ENCODE measurements around the gene KLHL3. TPM values are rescaled to one million over a fixed set of nuclear protein-coding genes. Genes with fewer than 3 reads are reported as not detected.

The KLHL3 gene
- total RNA-seq, 4 donors from 2014 or later = 22.5 to 35.7 (median 27.5) TPM

GRCh38 chr5:137752905-137753690 lies 17.2 kb upstream of the KLHL3 start:
- H3K27me3 ChIP-seq = no peaks in the 10 kb centered on the region
- 1% methylated on average over 47 to 49 of the region's 63 CpGs for WGBS, 2 donors

GRCh38 chr5:137751869-137752491 lies 16.1 kb upstream of the KLHL3 start:
- H3K27me3 ChIP-seq = no peaks in the 10 kb centered on the region
- H3K36me3 ChIP-seq = peaks cover 0 to 3% (median 0%) of the 10 kb centered on the region in 3 donors
- peaks cover 0 to 49% (median 12%) of the 10 kb centered on the region in 4 donors for H3K4me1 ChIP-seq
- TF ChIP-seq CTCF (IDR thresholded peaks at IDR 0.05) (peak; percentile 56 to 74 (median 73)), POLR2A (IDR thresholded peaks at IDR 0.05) (no peak), EP300 (IDR thresholded peaks at IDR 0.05) (peak; percentile 37 to 49)
- WGBS, 2 donors = 4 to 5% methylated on average over 7 of the region's 7 CpGs
- peak in 1 of 2 donors; percentile 42 for DNase-seq (ENCODE audit: low spot score in 2 of 2)
- H3K27ac ChIP-seq = peak overlapping the region; percentile 88 to 99 (median 98)
- no peaks in the 10 kb centered on the region for H3K9me3 ChIP-seq
- peak overlapping the region; percentile 52 to 90 (median 84) for H3K4me3 ChIP-seq

More at GRCh38 chr5:137752905-137753690, 17.2 kb upstream of the KLHL3 start:
- Histone ChIP-seq H3K4me1 (peaks cover 0 to 49% (median 12%) of the 10 kb centered on the region in 4 donors), H3K9me3 (no peaks in the 10 kb centered on the region), H3K36me3 (peaks cover 0 to 3% (median 0%) of the 10 kb centered on the region in 3 donors), H3K27ac (peak overlapping the region; percentile 88 to 99 (median 98)), H3K4me3 (peak overlapping the region; percentile 52 to 90 (median 84))
- TF ChIP-seq EP300 (IDR thresholded peaks at IDR 0.05) (no peak), POLR2A (IDR thresholded peaks at IDR 0.05) (no peak), CTCF (IDR thresholded peaks at IDR 0.05) (no peak)
- peak; percentile 7 to 27 for DNase-seq (ENCODE audit: low spot score in 2 of 2)

GRCh38 chr5:137750436-137750835 lies 14.5 kb upstream of the KLHL3 start:
- H3K9me3 ChIP-seq = no peaks in the 10 kb centered on the region
- peaks cover 0 to 48% (median 12%) of the 10 kb centered on the region in 4 donors for H3K4me1 ChIP-seq
- no peak for DNase-seq (ENCODE audit: low spot score in 2 of 2)
- WGBS, 2 donors = 55 to 74% methylated on average over 1 of the region's 1 CpG
- TF ChIP-seq CTCF (IDR thresholded peaks at IDR 0.05) = no peak
- TF ChIP-seq POLR2A (IDR thresholded peaks at IDR 0.05) = no peak
- TF ChIP-seq EP300 (IDR thresholded peaks at IDR 0.05) = no peak
- peaks cover 0 to 3% (median 0%) of the 10 kb centered on the region in 3 donors for H3K36me3 ChIP-seq
- H3K27ac ChIP-seq = no peak overlapping the region
- no peak overlapping the region for H3K4me3 ChIP-seq
- no peaks in the 10 kb centered on the region for H3K27me3 ChIP-seq

GRCh38 chr5:137747848-137748247 lies 12.0 kb upstream of the KLHL3 start:
- DNase-seq (ENCODE audit: low spot score in 2 of 2) = no peak
- Histone ChIP-seq H3K36me3 (peaks cover 0 to 3% (median 0%) of the 10 kb centered on the region in 3 donors), H3K4me1 (peaks cover 0 to 46% (median 12%) of the 10 kb centered on the region in 4 donors), H3K9me3 (no peaks in the 10 kb centered on the region), H3K27me3 (no peaks in the 10 kb centered on the region), H3K4me3 (no peak overlapping the region), H3K27ac (no peak overlapping the region)
- no peak for TF ChIP-seq POLR2A (IDR thresholded peaks at IDR 0.05)
- 94 to 100% methylated on average over 2 of the region's 2 CpGs for whole genome bisulfite sequencing, 2 donors

- WGBS, 2 donors = 71 to 72% methylated on average over 4 of the region's 4 CpGs
- Histone ChIP-seq H3K27ac (no peak overlapping the region), H3K27me3 (no peaks in the 10 kb centered on the region), H3K4me1 (peaks cover 0 to 4% (median 0%) of the 10 kb centered on the region in 4 donors), H3K9me3 (no peaks in the 10 kb centered on the region), H3K4me3 (no peak overlapping the region), H3K36me3 (no peaks in the 10 kb centered on the region)
- TF ChIP-seq POLR2A (IDR thresholded peaks at IDR 0.05) (no peak), CTCF (IDR thresholded peaks at IDR 0.05) (peak; percentile 51 to 70 (median 53)), EP300 (IDR thresholded peaks at IDR 0.05) (no peak)
- peak in 1 of 2 donors; percentile 65 for DNase-seq (ENCODE audit: low spot score in 2 of 2)
Observed at GRCh38 chr5:137743031-137743640, 7.2 kb upstream of the KLHL3 start.
